Measurements from ENCODE around the gene SRRM2.

GRCh38 chr16:2712546-2712945 lies 39.9 kb upstream of the SRRM2 start:
- TF ChIP-seq, protein P1, sequence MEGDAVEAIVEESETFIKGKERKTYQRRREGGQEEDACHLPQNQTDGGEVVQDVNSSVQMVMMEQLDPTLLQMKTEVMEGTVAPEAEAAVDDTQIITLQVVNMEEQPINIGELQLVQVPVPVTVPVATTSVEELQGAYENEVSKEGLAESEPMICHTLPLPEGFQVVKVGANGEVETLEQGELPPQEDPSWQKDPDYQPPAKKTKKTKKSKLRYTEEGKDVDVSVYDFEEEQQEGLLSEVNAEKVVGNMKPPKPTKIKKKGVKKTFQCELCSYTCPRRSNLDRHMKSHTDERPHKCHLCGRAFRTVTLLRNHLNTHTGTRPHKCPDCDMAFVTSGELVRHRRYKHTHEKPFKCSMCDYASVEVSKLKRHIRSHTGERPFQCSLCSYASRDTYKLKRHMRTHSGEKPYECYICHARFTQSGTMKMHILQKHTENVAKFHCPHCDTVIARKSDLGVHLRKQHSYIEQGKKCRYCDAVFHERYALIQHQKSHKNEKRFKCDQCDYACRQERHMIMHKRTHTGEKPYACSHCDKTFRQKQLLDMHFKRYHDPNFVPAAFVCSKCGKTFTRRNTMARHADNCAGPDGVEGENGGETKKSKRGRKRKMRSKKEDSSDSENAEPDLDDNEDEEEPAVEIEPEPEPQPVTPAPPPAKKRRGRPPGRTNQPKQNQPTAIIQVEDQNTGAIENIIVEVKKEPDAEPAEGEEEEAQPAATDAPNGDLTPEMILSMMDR (IDR thresholded peaks at IDR 0.05; ENCODE audit: insufficient read depth, low read length): no peak
- no peak for TF ChIP-seq POLR2AphosphoS5 (IDR thresholded peaks at IDR 0.05; ENCODE audit: low read depth)
- TF ChIP-seq, protein P2, sequence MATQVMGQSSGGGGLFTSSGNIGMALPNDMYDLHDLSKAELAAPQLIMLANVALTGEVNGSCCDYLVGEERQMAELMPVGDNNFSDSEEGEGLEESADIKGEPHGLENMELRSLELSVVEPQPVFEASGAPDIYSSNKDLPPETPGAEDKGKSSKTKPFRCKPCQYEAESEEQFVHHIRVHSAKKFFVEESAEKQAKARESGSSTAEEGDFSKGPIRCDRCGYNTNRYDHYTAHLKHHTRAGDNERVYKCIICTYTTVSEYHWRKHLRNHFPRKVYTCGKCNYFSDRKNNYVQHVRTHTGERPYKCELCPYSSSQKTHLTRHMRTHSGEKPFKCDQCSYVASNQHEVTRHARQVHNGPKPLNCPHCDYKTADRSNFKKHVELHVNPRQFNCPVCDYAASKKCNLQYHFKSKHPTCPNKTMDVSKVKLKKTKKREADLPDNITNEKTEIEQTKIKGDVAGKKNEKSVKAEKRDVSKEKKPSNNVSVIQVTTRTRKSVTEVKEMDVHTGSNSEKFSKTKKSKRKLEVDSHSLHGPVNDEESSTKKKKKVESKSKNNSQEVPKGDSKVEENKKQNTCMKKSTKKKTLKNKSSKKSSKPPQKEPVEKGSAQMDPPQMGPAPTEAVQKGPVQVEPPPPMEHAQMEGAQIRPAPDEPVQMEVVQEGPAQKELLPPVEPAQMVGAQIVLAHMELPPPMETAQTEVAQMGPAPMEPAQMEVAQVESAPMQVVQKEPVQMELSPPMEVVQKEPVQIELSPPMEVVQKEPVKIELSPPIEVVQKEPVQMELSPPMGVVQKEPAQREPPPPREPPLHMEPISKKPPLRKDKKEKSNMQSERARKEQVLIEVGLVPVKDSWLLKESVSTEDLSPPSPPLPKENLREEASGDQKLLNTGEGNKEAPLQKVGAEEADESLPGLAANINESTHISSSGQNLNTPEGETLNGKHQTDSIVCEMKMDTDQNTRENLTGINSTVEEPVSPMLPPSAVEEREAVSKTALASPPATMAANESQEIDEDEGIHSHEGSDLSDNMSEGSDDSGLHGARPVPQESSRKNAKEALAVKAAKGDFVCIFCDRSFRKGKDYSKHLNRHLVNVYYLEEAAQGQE (IDR thresholded peaks at IDR 0.05; ENCODE audit: insufficient replicate concordance, low read depth): no peak
